Suprapubic skin (tissue), 3 donors: ENCODE results near the gene XPOT.

ENCODE experiments used
- CTCF ChIP-seq, 2 donors: fragments of 200-600 bp in 1 of 2; fragments of 450-650 bp in 1 of 2; sonication (generic) in 1 of 2; IDR thresholded peaks; one replicate each; pipeline ENCODE4 v1.5.1; 2016 to 2019; ENCODE audit warnings: antibody characterized with exemption in 2 of 2, mild to moderate bottlenecking in 1 of 2, moderate library complexity in 1 of 2
- POLR2A ChIP-seq, 2 donors: fragments of 450-650 bp; IDR thresholded peaks; one replicate each; pipeline ENCODE4 v1.6.1; 2017; ENCODE audit warnings: antibody characterized with exemption in 2 of 2, mild to moderate bottlenecking in 2 of 2, moderate library complexity in 2 of 2

GRCh38 chr12:64395739-64396138 is 8.5 kb upstream of the XPOT start:
- no peak for TF ChIP-seq CTCF (IDR thresholded peaks at IDR 0.05)
- TF ChIP-seq POLR2A (IDR thresholded peaks at IDR 0.05) = no peak
